ENCODE results near the gene MAG. TPM values are rescaled to one million over a fixed set of nuclear protein-coding genes. Genes with fewer than 3 reads are reported as not detected.

Gene MAG
- total and polyA plus RNA-seq, 10 of the 15 experiments (the other 5 are each of a cell fraction or from before 2014, with no cell fraction given): 0.03 to 0.82 (median 0.17) TPM; not detected in 2

DNA sequence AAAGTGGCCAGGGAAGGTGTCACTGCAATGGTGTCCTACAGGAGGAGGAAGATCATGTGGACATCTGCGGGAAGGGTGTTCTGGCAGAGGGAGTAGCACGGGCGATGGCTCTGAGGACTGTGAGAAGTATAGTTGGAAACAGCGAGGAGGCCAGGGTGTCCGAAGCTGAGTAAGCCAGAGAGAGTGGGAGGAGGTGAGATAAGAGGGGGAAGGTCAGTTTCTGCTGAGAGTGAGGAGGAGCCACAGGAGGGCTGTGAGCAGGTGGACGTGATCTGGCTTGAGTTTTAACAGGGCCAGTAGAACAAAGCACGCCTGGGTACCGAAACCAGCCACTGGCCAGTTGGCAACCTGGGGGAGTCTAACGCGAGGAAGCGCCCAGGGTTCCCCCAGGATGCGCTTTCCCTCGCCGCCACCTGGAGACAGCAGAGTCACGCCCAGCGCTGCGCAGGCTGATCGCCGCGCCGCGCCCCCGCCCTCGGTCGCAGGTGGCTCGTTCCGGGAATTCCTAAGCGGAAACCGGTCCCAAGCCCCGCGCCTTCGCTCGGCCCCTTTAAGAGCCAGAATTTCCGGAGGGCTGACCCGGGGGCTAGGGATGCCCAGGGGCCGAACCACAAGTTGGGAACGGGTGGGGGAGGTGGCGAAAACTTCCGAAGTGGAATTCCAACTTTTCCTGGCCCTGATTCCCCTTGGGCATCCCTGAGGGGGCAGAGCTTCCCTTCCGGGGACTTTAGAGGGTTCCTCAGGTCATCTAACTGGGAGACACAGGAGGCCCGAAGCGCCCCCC lies 44.2 kb upstream of the MAG start (continued):
- TF ChIP-seq, protein P1, sequence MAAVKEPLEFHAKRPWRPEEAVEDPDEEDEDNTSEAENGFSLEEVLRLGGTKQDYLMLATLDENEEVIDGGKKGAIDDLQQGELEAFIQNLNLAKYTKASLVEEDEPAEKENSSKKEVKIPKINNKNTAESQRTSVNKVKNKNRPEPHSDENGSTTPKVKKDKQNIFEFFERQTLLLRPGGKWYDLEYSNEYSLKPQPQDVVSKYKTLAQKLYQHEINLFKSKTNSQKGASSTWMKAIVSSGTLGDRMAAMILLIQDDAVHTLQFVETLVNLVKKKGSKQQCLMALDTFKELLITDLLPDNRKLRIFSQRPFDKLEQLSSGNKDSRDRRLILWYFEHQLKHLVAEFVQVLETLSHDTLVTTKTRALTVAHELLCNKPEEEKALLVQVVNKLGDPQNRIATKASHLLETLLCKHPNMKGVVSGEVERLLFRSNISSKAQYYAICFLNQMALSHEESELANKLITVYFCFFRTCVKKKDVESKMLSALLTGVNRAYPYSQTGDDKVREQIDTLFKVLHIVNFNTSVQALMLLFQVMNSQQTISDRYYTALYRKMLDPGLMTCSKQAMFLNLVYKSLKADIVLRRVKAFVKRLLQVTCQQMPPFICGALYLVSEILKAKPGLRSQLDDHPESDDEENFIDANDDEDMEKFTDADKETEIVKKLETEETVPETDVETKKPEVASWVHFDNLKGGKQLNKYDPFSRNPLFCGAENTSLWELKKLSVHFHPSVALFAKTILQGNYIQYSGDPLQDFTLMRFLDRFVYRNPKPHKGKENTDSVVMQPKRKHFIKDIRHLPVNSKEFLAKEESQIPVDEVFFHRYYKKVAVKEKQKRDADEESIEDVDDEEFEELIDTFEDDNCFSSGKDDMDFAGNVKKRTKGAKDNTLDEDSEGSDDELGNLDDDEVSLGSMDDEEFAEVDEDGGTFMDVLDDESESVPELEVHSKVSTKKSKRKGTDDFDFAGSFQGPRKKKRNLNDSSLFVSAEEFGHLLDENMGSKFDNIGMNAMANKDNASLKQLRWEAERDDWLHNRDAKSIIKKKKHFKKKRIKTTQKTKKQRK (IDR thresholded peaks at IDR 0.05; ENCODE audit: low read depth, low read length): no peak
- TF ChIP-seq, protein P2, sequence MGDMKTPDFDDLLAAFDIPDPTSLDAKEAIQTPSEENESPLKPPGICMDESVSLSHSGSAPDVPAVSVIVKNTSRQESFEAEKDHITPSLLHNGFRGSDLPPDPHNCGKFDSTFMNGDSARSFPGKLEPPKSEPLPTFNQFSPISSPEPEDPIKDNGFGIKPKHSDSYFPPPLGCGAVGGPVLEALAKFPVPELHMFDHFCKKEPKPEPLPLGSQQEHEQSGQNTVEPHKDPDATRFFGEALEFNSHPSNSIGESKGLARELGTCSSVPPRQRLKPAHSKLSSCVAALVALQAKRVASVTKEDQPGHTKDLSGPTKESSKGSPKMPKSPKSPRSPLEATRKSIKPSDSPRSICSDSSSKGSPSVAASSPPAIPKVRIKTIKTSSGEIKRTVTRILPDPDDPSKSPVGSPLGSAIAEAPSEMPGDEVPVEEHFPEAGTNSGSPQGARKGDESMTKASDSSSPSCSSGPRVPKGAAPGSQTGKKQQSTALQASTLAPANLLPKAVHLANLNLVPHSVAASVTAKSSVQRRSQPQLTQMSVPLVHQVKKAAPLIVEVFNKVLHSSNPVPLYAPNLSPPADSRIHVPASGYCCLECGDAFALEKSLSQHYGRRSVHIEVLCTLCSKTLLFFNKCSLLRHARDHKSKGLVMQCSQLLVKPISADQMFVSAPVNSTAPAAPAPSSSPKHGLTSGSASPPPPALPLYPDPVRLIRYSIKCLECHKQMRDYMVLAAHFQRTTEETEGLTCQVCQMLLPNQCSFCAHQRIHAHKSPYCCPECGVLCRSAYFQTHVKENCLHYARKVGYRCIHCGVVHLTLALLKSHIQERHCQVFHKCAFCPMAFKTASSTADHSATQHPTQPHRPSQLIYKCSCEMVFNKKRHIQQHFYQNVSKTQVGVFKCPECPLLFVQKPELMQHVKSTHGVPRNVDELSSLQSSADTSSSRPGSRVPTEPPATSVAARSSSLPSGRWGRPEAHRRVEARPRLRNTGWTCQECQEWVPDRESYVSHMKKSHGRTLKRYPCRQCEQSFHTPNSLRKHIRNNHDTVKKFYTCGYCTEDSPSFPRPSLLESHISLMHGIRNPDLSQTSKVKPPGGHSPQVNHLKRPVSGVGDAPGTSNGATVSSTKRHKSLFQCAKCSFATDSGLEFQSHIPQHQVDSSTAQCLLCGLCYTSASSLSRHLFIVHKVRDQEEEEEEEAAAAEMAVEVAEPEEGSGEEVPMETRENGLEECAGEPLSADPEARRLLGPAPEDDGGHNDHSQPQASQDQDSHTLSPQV (IDR thresholded peaks at IDR 0.05): 0 out of 2 replicates have a peak, but pooled peaks have one; percentile 10
- peak; percentile 38; the same call in 1 of the 2 replicates for TF ChIP-seq MTA3 (IDR thresholded peaks at IDR 0.05; ENCODE audit: borderline replicate concordance, low read length)
- TF ChIP-seq DPF2 (IDR thresholded peaks at IDR 0.05): 0 out of 2 replicates have a peak, but pooled peaks have one; percentile 49
- TF ChIP-seq E4F1 (IDR thresholded peaks at IDR 0.05; ENCODE audit: borderline replicate concordance, partially characterized antibody): no peak
- TF ChIP-seq ZBTB4 (CRISPR knock-in tag; IDR thresholded peaks at IDR 0.05): no peak
- TF ChIP-seq MYB (IDR thresholded peaks at IDR 0.05; ENCODE audit: borderline replicate concordance, low read depth, low read length): peak; percentile 14; the same call in 1 of the 2 replicates
- no peak for TF ChIP-seq POLR2AphosphoS5 (IDR thresholded peaks at IDR 0.05; ENCODE audit: low read length)
- TF ChIP-seq ZNF622 (IDR thresholded peaks at IDR 0.05): no peak
- no peak for TF ChIP-seq NR2C2 (IDR thresholded peaks at IDR 0.05; ENCODE audit: borderline replicate concordance, control insufficient read depth, insufficient read length, low read depth)
- no peak for TF ChIP-seq POLR2AphosphoS2 (IDR thresholded peaks at IDR 0.05; ENCODE audit: low read depth, low read length)
- no peak for TF ChIP-seq IRF5 (IDR thresholded peaks at IDR 0.05; ENCODE audit: borderline replicate concordance)
- no peak for TF ChIP-seq GABPA (IDR thresholded peaks at IDR 0.05; ENCODE audit: low read depth)

Measured in GM12878 (cell line).